HepG2 (cell line): ENCODE results near the gene CHMP1B. TPM values are rescaled to one million over a fixed set of nuclear protein-coding genes. Genes with fewer than 3 reads are reported as not detected.
A peak's percentile ranks its signal among the peaks of the same experiment; 100 is the strongest.

Source experiments
- ATAC-seq: fragments of 200-7000 bp; cut with Tn5 transposase; 3 replicates; pipeline ENCODE4 v1.9.1; 2020; ENCODE audit warnings: mild to moderate bottlenecking, moderate library complexity
- BruUV-seq: library from RNA; stranded (reverse); fragments of 400-500 nt; replicated peaks from 2 replicates; lab custom pipeline; 2021; lab: Mats Ljungman, UMichigan
- CTCF ChIA-PET: fragments of 300-600 bp; formaldehyde crosslinking; extraction: SDS; loops from one replicate; lab custom pipeline; 2021; ENCODE audit warnings: low total read pairs, inconsistent platforms, low intra/inter-chr PET ratio; lab: Yijun Ruan, JAX
- POLR2A ChIA-PET: fragments of 350-600 bp; sonication (Branson Sonifier 250); formaldehyde crosslinking; loops from one replicate; lab custom pipeline; 2020; ENCODE audit warnings: antibody characterized with exemption, inconsistent platforms; lab: Yijun Ruan, JAX
- DNase-seq: peaks from one replicate; pipeline ENCODE4 v3.0.0-alpha.2; 2015; ENCODE audit warnings: low spot score
- FAIRE-seq: peaks from 3 replicates; lab custom pipeline; 2011; peaks lifted over from hg19 to GRCh38; lab: Jason Lieb, UNC
- H2AFZ ChIP-seq: one replicate; pipeline ENCODE4 v1.6.1; 2011; ENCODE audit warnings: low read length, inconsistent platforms
- H3K27ac ChIP-seq: fragments of 300-600 bp; 3 replicates; pipeline ENCODE4 v1.8.0; 2011; ENCODE audit warnings: mixed run types, mild to moderate bottlenecking, mixed read lengths, low read length, inconsistent platforms; ENCODE audit not compliant: insufficient read depth; ENCODE audit errors: extremely low read length
- H3K27me3 ChIP-seq, 2 experiments: fragments of 200-600 bp in 1 of 2; 2 replicates in 1 of 2; 3 replicates in 1 of 2; pipeline versions ENCODE4 v1.6.0 to v1.8.0; 2011; ENCODE audit warnings: low read length in 2 of 2, mild to moderate bottlenecking in 2 of 2, moderate library complexity in 2 of 2, inconsistent platforms in 1 of 2; ENCODE audit not compliant: insufficient read depth in 2 of 2, control insufficient read depth in 1 of 2
- H3K36me3 ChIP-seq, 2 experiments: fragments of 200-600 bp in 1 of 2; replicated peaks in 1 of 2; 2 replicates in 1 of 2; 3 replicates in 1 of 2; pipeline versions ENCODE4 v1.5.1 to v1.8.0; 2011; ENCODE audit warnings: low read length in 2 of 2, inconsistent platforms in 1 of 2; ENCODE audit not compliant: insufficient read depth in 2 of 2, control insufficient read depth in 1 of 2
- H3K4me1 ChIP-seq: 2 replicates; pipeline ENCODE4 v1.5.1; 2012; ENCODE audit warnings: low read length, inconsistent platforms; ENCODE audit not compliant: insufficient read depth
- H3K4me2 ChIP-seq: 2 replicates; pipeline ENCODE4 v1.6.0; 2011; ENCODE audit warnings: low read depth, low read length, inconsistent platforms
- H3K4me3 ChIP-seq, 3 experiments: fragments of 200-600 bp in 1 of 3; sonication (generic), shearing (Covaris generic) in 1 of 3; replicated peaks in 1 of 3; 2 replicates each; pipeline ENCODE4 v1.5.1; 2011 to 2016; ENCODE audit warnings: low read length in 3 of 3, inconsistent platforms in 2 of 3, low read depth in 2 of 3, mild to moderate bottlenecking in 2 of 3, control low read depth in 1 of 3, mixed read lengths in 1 of 3; ENCODE audit not compliant: insufficient read depth in 1 of 3
- H3K79me2 ChIP-seq: one replicate; pipeline ENCODE4 v1.6.1; 2011; ENCODE audit warnings: low read length, inconsistent platforms; ENCODE audit not compliant: insufficient read depth
- H3K9ac ChIP-seq: 2 replicates; pipeline ENCODE4 v1.6.0; 2011; ENCODE audit warnings: mild to moderate bottlenecking, low read depth, low read length, inconsistent platforms; ENCODE audit not compliant: insufficient read depth
- H3K9me3 ChIP-seq: 2 replicates; pipeline ENCODE4 v1.5.1; 2012; ENCODE audit warnings: mild to moderate bottlenecking, low read length
- H4K20me1 ChIP-seq: 2 replicates; pipeline ENCODE4 v1.6.0; 2011; ENCODE audit warnings: inconsistent platforms, mild to moderate bottlenecking, low read length, moderate library complexity; ENCODE audit not compliant: insufficient read depth
- ATF7 ChIP-seq, 2 experiments: fragments of 450-650 bp in 1 of 2; sonication (generic) in 1 of 2; formaldehyde crosslinking in 1 of 2; IDR thresholded peaks; 2 replicates each; pipeline versions ENCODE4 v1.4.0 to v1.6.1; 2016 to 2020; ENCODE audit warnings: antibody characterized with exemption in 1 of 2, mild to moderate bottlenecking in 1 of 2, missing genetic modification reagents in 1 of 2
- GTF3A ChIP-seq: sonication (generic); formaldehyde crosslinking; conservative IDR thresholded peaks from 2 replicates; pipeline ENCODE4 v1.4.0; 2020; ENCODE audit warnings: mild to moderate bottlenecking, missing genetic modification reagents
- KLF12 ChIP-seq: sonication (generic); formaldehyde crosslinking; IDR thresholded peaks from 2 replicates; pipeline ENCODE4 v1.4.0; 2020; ENCODE audit warnings: missing genetic modification reagents, borderline replicate concordance
- MAFK ChIP-seq, 2 experiments: IDR thresholded peaks in 1 of 2; conservative IDR thresholded peaks in 1 of 2; 2 replicates each; pipeline ENCODE4 v1.6.1; 2011; ENCODE audit warnings: improper control_type of control experiment in 2 of 2, low read length in 2 of 2
- ZNF619 ChIP-seq: sonication (generic); formaldehyde crosslinking; IDR thresholded peaks from 2 replicates; pipeline ENCODE4 v1.4.0; 2020; ENCODE audit warnings: mild to moderate bottlenecking, missing genetic modification reagents
- ZNF747 ChIP-seq: sonication (generic); formaldehyde crosslinking; IDR thresholded peaks from 2 replicates; pipeline ENCODE4 v1.8.1; 2023; ENCODE audit warnings: missing genetic modification reagents, mild to moderate bottlenecking, borderline replicate concordance
- WGBS: methylation state at CpG from one replicate; pipeline ENCODE4 v1.1.6; 2017; ENCODE audit warnings: low lambda C conversion rate; 5-methylcytosine and 5-hydroxymethylcytosine counted together
- in situ Hi-C: cut with HindIII; loops from 2 replicates; pipeline ENCODE4 v1.10.0; 2017; ENCODE audit warnings: low pct_unique_long_range_greater_than_20kb; ENCODE audit not compliant: extremely low pct_ligation_motif_present
- intact Hi-C: fragments of 100-400 bp; cut with micrococcal nuclease; formaldehyde crosslinking; loops from one replicate; pipeline ENCODE4 v1.10.0; 2022; ENCODE audit not compliant: unreplicated experiment
- polyA plus RNA-seq, 8 experiments: library from polyadenylated mRNA; depleted of rRNA in 3 of 8; stranded (reverse) in 7 of 8; unstranded in 1 of 8; fragments of >200 nt; fragmentation: Illumina TruSeq in 4 of 8; extraction: Trizol in 4 of 8; gene quantifications; 2 replicates each; pipeline versions ENCODE4 v1.2.1 to v1.2.3, GENCODE V29; 2011 to 2016; ENCODE audit warnings: low read depth in 4 of 8, missing spikeins in 1 of 8, mixed read lengths in 1 of 8; ENCODE audit not compliant: insufficient read depth in 1 of 8
- total RNA-seq, 5 experiments: library from RNA; depleted of rRNA; stranded (reverse); fragments of >200 nt; fragmentation: Illumina TruSeq; extraction: Trizol; gene quantifications; 2 replicates each; pipeline ENCODE4 v1.2.3, GENCODE V29; 2016; ENCODE audit warnings: low read depth in 1 of 5
- TF ChIP-seq, protein P1 (sequence below): IDR thresholded peaks from 2 replicates; pipeline ENCODE4 v1.6.1; 2016; ENCODE audit warnings: low read depth

Gene CHMP1B
- total and polyA plus RNA-seq, 2 of the 13 experiments (the other 11 are each of a cell fraction or from before 2014, with no cell fraction given) = 18.8 to 20.2 TPM

DNA sequence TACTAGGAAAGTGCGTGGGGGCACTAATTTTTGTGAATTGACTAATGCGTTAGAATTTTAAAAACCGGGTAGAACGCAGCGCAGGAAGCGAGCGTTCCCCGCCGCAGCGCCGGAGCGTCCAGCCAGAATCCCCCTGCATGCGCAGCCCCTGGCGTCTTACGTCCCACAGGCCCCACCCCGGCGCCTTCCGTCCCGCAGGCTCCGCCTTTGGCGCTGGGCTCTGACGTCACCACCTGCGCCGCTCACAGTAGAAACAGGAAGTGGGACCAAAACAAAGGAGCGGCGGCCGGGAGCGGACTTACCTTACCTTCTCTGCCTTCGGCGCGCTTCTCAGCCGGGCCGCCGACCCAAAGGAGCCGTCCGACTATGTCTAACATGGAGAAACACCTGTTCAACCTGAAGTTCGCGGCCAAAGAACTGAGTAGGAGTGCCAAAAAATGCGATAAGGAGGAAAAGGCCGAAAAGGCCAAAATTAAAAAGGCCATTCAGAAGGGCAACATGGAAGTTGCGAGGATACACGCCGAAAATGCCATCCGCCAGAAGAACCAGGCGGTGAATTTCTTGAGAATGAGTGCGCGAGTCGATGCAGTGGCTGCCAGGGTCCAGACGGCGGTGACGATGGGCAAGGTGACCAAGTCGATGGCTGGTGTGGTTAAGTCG is at the start of gene CHMP1B (continued):
- TF ChIP-seq, protein P1, sequence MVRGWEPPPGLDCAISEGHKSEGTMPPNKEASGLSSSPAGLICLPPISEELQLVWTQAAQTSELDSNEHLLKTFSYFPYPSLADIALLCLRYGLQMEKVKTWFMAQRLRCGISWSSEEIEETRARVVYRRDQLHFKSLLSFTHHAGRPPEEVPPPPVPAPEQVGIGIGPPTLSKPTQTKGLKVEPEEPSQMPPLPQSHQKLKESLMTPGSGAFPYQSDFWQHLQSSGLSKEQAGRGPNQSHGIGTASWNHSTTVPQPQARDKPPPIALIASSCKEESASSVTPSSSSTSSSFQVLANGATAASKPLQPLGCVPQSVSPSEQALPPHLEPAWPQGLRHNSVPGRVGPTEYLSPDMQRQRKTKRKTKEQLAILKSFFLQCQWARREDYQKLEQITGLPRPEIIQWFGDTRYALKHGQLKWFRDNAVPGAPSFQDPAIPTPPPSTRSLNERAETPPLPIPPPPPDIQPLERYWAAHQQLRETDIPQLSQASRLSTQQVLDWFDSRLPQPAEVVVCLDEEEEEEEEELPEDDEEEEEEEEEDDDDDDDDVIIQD (CRISPR knock-in tag) = peak; percentile 17; the same call in 1 of the 2 replicates
- TF ChIP-seq ZNF619 (CRISPR knock-in tag) = peak; percentile 72; the same call in 1 of the 2 replicates
- peak; percentile 88; the same call in 1 of the 2 replicates for TF ChIP-seq GTF3A (CRISPR knock-in tag)
- TF ChIP-seq KLF12 (CRISPR knock-in tag) = peak; percentile 91; the same call in 1 of the 2 replicates
- TF ChIP-seq MAFK (conservative IDR thresholded peaks at IDR 0.05 in 1 of 2, IDR thresholded peaks at IDR 0.05 in 1 of 2; ENCODE audit: low read length in 2 of 2) = no peak
- TF ChIP-seq, all 625 proteins: peak for 314

GRCh38 chr18:11801573-11801972 is 49.6 kb upstream of the CHMP1B start:
- Histone ChIP-seq H3K4me3 (no peak overlapping the region), H4K20me1 (no peaks in the 10 kb centered on the region), H3K4me1 (peaks cover 4% of the 10 kb centered on the region; the same call in 1 of the 2 replicates), H2AFZ (no peak overlapping the region), H3K36me3 (no peaks in the 10 kb centered on the region), H3K9ac (no peak overlapping the region), H3K4me2 (no peak overlapping the region), H3K27me3 (peaks cover 2 to 5% of the 10 kb centered on the region in 2 experiments; a peak in 1 of 5 replicates), H3K9me3 (no peaks in the 10 kb centered on the region), H3K27ac (no peak overlapping the region), H3K79me2 (no peaks in the 10 kb centered on the region)
- FAIRE-seq (no peak), DNase-seq (no peak), ATAC-seq (no peak)
- ChIA-PET POLR2A (no interaction called here), CTCF (no interaction called here)
- in situ Hi-C loops = no loop called here
- BruUV-seq = no TSS peak
- intact Hi-C loops = no loop called here
- WGBS = 6% methylated on average over 4 of the region's 4 CpGs
- TF ChIP-seq ZNF747 (CRISPR knock-in tag) (no peak), ATF7 (IDR thresholded peaks at IDR 0.05) (peak; percentile 79), ATF7 (CRISPR knock-in tag; IDR thresholded peaks at IDR 0.05) (no peak)
